H1 (cell line): ENCODE data around the gene ZFP1. TPM values are rescaled to one million over a fixed set of nuclear protein-coding genes. Genes with fewer than 3 reads are reported as not detected.
"Not testable (repeated sequence)": the region's sequence is repeated elsewhere in the genome, so short reads cannot be mapped to it uniquely, and the experiment has no call there.

Experiments
- CTCF ChIA-PET: fragments of 300-600 bp; sonication (Branson Sonifier 250); formaldehyde crosslinking; loops from one replicate; lab custom pipeline; 2021; ENCODE audit not compliant: partially characterized antibody; lab: Charles Lee
- POLR2A ChIA-PET: fragments of 300-600 bp; sonication (Branson Sonifier 250); formaldehyde crosslinking; loops from one replicate; lab custom pipeline; 2021; ENCODE audit warnings: inconsistent platforms; ENCODE audit not compliant: partially characterized antibody; lab: Charles Lee
- DNase-seq, 2 experiments: peaks; one replicate each; pipeline versions ENCODE4 v3.0.0 to v3.0.0-alpha.2; 2010 to 2022; ENCODE audit warnings: low spot score in 2 of 2, low read depth in 1 of 2, mixed read lengths in 1 of 2
- FAIRE-seq: peaks from 2 replicates; lab custom pipeline; 2011; peaks lifted over from hg19 to GRCh38; lab: Jason Lieb, UNC
- H2AFZ ChIP-seq: 2 replicates; pipeline ENCODE4 v1.8.1; 2012; ENCODE audit warnings: low read length, inconsistent platforms
- H2AK5ac ChIP-seq: 2 replicates; pipeline ENCODE4 v1.6.1; 2013; ENCODE audit warnings: low read depth, low read length
- H2BK120ac ChIP-seq: replicated peaks from 2 replicates; pipeline ENCODE3; 2013; ENCODE audit warnings: low read depth, low read length, inconsistent platforms
- H2BK12ac ChIP-seq: 2 replicates; pipeline ENCODE4 v1.6.1; 2013; ENCODE audit warnings: low read depth, low read length
- H2BK15ac ChIP-seq: 2 replicates; pipeline ENCODE4 v1.6.1; 2013; ENCODE audit warnings: low read length
- H2BK20ac ChIP-seq: 2 replicates; pipeline ENCODE4 v1.6.1; 2013; ENCODE audit warnings: low read length
- H2BK5ac ChIP-seq: 2 replicates; pipeline ENCODE4 v1.6.1; 2013; ENCODE audit warnings: low read depth, low read length
- H3K14ac ChIP-seq: 2 replicates; pipeline ENCODE4 v1.6.1; 2013; ENCODE audit warnings: inconsistent platforms; ENCODE audit not compliant: insufficient read length
- H3K18ac ChIP-seq: 2 replicates; pipeline ENCODE4 v1.6.1; 2013; ENCODE audit warnings: low read length; ENCODE audit errors: extremely low read depth
- H3K23ac ChIP-seq: 2 replicates; pipeline ENCODE4 v1.6.1; 2013; ENCODE audit warnings: inconsistent platforms; ENCODE audit not compliant: insufficient read length
- H3K23me2 ChIP-seq: 2 replicates; pipeline ENCODE4 v1.6.1; 2013; ENCODE audit warnings: low read depth, low read length
- H3K27ac ChIP-seq: 2 replicates; pipeline ENCODE4 v1.6.1; 2011; ENCODE audit warnings: low read depth, low read length, inconsistent platforms
- H3K27me3 ChIP-seq, 4 experiments: replicated peaks in 1 of 4; 1 replicate in 1 of 4; 2 replicates in 3 of 4; pipeline versions ENCODE4 v1.6.1 to v1.8.1; 2011 to 2013; ENCODE audit warnings: low read length in 3 of 4, mild to moderate bottlenecking in 3 of 4, inconsistent platforms in 2 of 4, mixed read lengths in 2 of 4, moderate library complexity in 1 of 4; ENCODE audit not compliant: control insufficient read depth in 3 of 4, insufficient read depth in 3 of 4; ENCODE audit errors: extremely low read depth in 1 of 4
- H3K36me3 ChIP-seq, 4 experiments: 2 replicates each; pipeline versions ENCODE4 v1.6.1 to v1.8.1; 2011 to 2013; ENCODE audit warnings: mild to moderate bottlenecking in 4 of 4, low read length in 3 of 4, moderate library complexity in 2 of 4, control low read depth in 1 of 4, inconsistent platforms in 1 of 4; ENCODE audit not compliant: insufficient read depth in 4 of 4, control insufficient read depth in 2 of 4
- H3K4ac ChIP-seq: replicated peaks from 2 replicates; pipeline ENCODE3; 2013; ENCODE audit warnings: low read length, low read depth, mixed read lengths, inconsistent platforms; ENCODE audit not compliant: insufficient read length
- H3K4me1 ChIP-seq, 4 experiments: replicated peaks in 1 of 4; 1 replicate in 1 of 4; 2 replicates in 3 of 4; pipeline versions ENCODE4 v1.6.1 to v1.8.1; 2011 to 2013; ENCODE audit warnings: low read length in 3 of 4, inconsistent platforms in 2 of 4, mixed read lengths in 1 of 4; ENCODE audit not compliant: insufficient read depth in 4 of 4, control insufficient read depth in 3 of 4
- H3K4me2 ChIP-seq, 2 experiments: 2 replicates each; pipeline versions ENCODE4 v1.6.1 to v1.8.1; 2011 to 2013; ENCODE audit warnings: low read depth in 2 of 2, low read length in 2 of 2, control low read depth in 1 of 2, inconsistent platforms in 1 of 2, mild to moderate bottlenecking in 1 of 2; ENCODE audit not compliant: insufficient read depth in 1 of 2
- H3K4me3 ChIP-seq, 4 experiments: fragments of 200-600, 300-600 bp in 1 of 4; sonication (generic), shearing (Covaris generic), sonication (Bioruptor Twin) in 1 of 4; 2 replicates each; pipeline versions ENCODE4 v1.5.1 to v1.8.1; 2011 to 2016; ENCODE audit warnings: low read length in 4 of 4, low read depth in 3 of 4, control low read depth in 2 of 4, inconsistent platforms in 2 of 4, mild to moderate bottlenecking in 2 of 4, mixed read lengths in 1 of 4, moderate library complexity in 1 of 4; ENCODE audit not compliant: insufficient read depth in 2 of 4; ENCODE audit errors: extremely low read depth in 1 of 4
- H3K56ac ChIP-seq: replicated peaks from 2 replicates; pipeline ENCODE3; 2013; ENCODE audit warnings: low read depth, mild to moderate bottlenecking, mixed read lengths, low read length, inconsistent platforms; ENCODE audit not compliant: insufficient read length
- H3K79me1 ChIP-seq: 2 replicates; pipeline ENCODE4 v1.6.1; 2013; ENCODE audit warnings: low read depth, low read length, control low read depth
- H3K79me2 ChIP-seq, 2 experiments: 2 replicates each; pipeline versions ENCODE4 v1.6.1 to v1.8.1; 2012 to 2013; ENCODE audit warnings: low read length in 2 of 2, mild to moderate bottlenecking in 2 of 2, inconsistent platforms in 1 of 2; ENCODE audit not compliant: insufficient read depth in 2 of 2, control insufficient read depth in 1 of 2
- H3K9ac ChIP-seq, 4 experiments: replicated peaks in 1 of 4; 1 replicate in 1 of 4; 2 replicates in 3 of 4; pipeline versions ENCODE4 v1.6.1 to v1.8.1; 2011 to 2013; ENCODE audit warnings: low read depth in 3 of 4, low read length in 3 of 4, control low read depth in 2 of 4, mild to moderate bottlenecking in 2 of 4, moderate library complexity in 2 of 4, inconsistent platforms in 1 of 4; ENCODE audit errors: extremely low read depth in 1 of 4
- H3K9me3 ChIP-seq, 2 experiments: 2 replicates each; pipeline versions ENCODE4 v1.6.1 to v1.8.1; 2012 to 2013; ENCODE audit warnings: mild to moderate bottlenecking in 2 of 2, moderate library complexity in 2 of 2, control low read depth in 1 of 2, inconsistent platforms in 1 of 2, low read depth in 1 of 2, low read length in 1 of 2, mixed read lengths in 1 of 2; ENCODE audit not compliant: insufficient read depth in 2 of 2
- H4K20me1 ChIP-seq, 2 experiments: replicated peaks in 1 of 2; 2 replicates each; pipeline versions ENCODE3 to v1.8.1; 2011 to 2013; ENCODE audit warnings: inconsistent platforms in 2 of 2, low read length in 2 of 2, mild to moderate bottlenecking in 1 of 2; ENCODE audit not compliant: insufficient read depth in 2 of 2, control insufficient read depth in 1 of 2
- H4K5ac ChIP-seq: 2 replicates; pipeline ENCODE4 v1.6.1; 2013; ENCODE audit warnings: low read length, low read depth, mixed read lengths, inconsistent platforms; ENCODE audit not compliant: insufficient read length
- H4K8ac ChIP-seq: 2 replicates; pipeline ENCODE4 v1.8.0; 2013; ENCODE audit warnings: mild to moderate bottlenecking, moderate library complexity, low read length, inconsistent platforms; ENCODE audit not compliant: insufficient read depth; ENCODE audit errors: extremely low read depth
- H4K91ac ChIP-seq: replicated peaks from 2 replicates; pipeline ENCODE3; 2013; ENCODE audit warnings: low read length, mixed read lengths, inconsistent platforms; ENCODE audit not compliant: insufficient read length
- WGBS, 2 experiments: shearing (Covaris generic) in 1 of 2; methylation state at CpG; one replicate each; pipeline versions ENCODE4 v1.1.6 to v1.1.7; 2013 to 2015; ENCODE audit warnings: low lambda C conversion rate in 2 of 2, mixed read lengths in 2 of 2, inconsistent platforms in 1 of 2, low coverage in 1 of 2, missing lambda C conversion rate in 1 of 2; ENCODE audit not compliant: insufficient replicate concordance in 2 of 2, insufficient coverage in 1 of 2, insufficient read length in 1 of 2; ENCODE audit errors: extremely low coverage in 1 of 2, missing lambda C conversion rate in 1 of 2; 5-methylcytosine and 5-hydroxymethylcytosine counted together
- polyA plus RNA-seq, 7 experiments: library from polyadenylated mRNA; depleted of rRNA in 3 of 7; stranded (reverse) in 5 of 7; unstranded in 2 of 7; fragments of >200 nt in 5 of 7; fragments of 200-250 nt in 2 of 7; gene quantifications; 1 replicate in 5 of 7; 2 replicates in 1 of 7; 4 replicates in 1 of 7; pipeline versions ENCODE4 v1.2.1 to v1.2.3, GENCODE V29; 2011 to 2013; ENCODE audit warnings: missing spikeins in 2 of 7, mixed read lengths in 2 of 7
- total RNA-seq: library from RNA; stranded (reverse); fragmentation: NEBNext Ultra II Directional; extraction: Animal tissue kit (Norgen Biotek cat#: 25700); gene quantifications from 2 replicates; pipeline ENCODE4 v1.2.1, GENCODE V29; 2021

The ZFP1 gene
- total and polyA plus RNA-seq, 2 of the 8 experiments (the other 6 are each of a cell fraction or from before 2014, with no cell fraction given), result 4.0 to 11.2 TPM

GRCh38 chr16:75209514-75209913 is 61.2 kb downstream of the ZFP1 start:
- H3K79me1 ChIP-seq, H3K23me2 ChIP-seq, H2BK20ac ChIP-seq, H3K4me3 ChIP-seq, H3K27me3 ChIP-seq, H4K5ac ChIP-seq, H2AFZ ChIP-seq, H4K91ac ChIP-seq, H3K14ac ChIP-seq, H3K9me3 ChIP-seq, H4K20me1 ChIP-seq, H2BK5ac ChIP-seq, H3K27ac ChIP-seq, H2BK15ac ChIP-seq, H3K56ac ChIP-seq, H3K23ac ChIP-seq, H3K36me3 ChIP-seq, H3K4ac ChIP-seq, H4K8ac ChIP-seq, DNase-seq, H3K4me1 ChIP-seq, H3K4me2 ChIP-seq, H2AK5ac ChIP-seq, H3K18ac ChIP-seq, H2BK120ac ChIP-seq, H3K79me2 ChIP-seq, H2BK12ac ChIP-seq, H3K9ac ChIP-seq, FAIRE-seq: not testable (repeated sequence)
- ChIA-PET CTCF (interaction anchor here (0.5 to 15.0 kb wide), 7 partner anchors 10 to 308 kb away, joined by 3 to 157 read pairs (median 5); no protein-coding TSS in a partner anchor), POLR2A (interaction anchor here (0.7 to 7.1 kb wide), 4 partner anchors 17 to 73 kb away, joined by 3 to 115 read pairs (median 4); no protein-coding TSS in a partner anchor)
- WGBS, 2 experiments, result 89% methylated on average over 7 of the region's 7 CpGs; no CpG with 5 or more reads in 1 of the 2 experiments
